ENCODE data around the gene LRRC8A. TPM values are rescaled to one million over a fixed set of nuclear protein-coding genes. Genes with fewer than 3 reads are reported as not detected.

Gene LRRC8A
- total RNA-seq: 30.5 and 31.8 TPM in 2 replicates

GRCh38 chr9:128881884-128882676 lies at the start of gene LRRC8A, which contains the start of gene KYAT1:
TSS of gene LRRC8A (plus strand) at chr9:128882133. CDS start at chr9:128907165, 25,032 bp downstream.
TSS of gene KYAT1 (minus strand) at chr9:128881950. CDS start at chr9:128845405, 36,545 bp downstream.

GRCh38 chr9:128920381-128921058 lies 38.6 kb downstream of the LRRC8A start, which contains the start of gene PHYHD1:
TSS of gene PHYHD1 (plus strand) at chr9:128920982. CDS start at chr9:128922324, 1,342 bp downstream.

GRCh38 chr9:128947527-128948301 lies 65.8 kb downstream of the LRRC8A start, which contains the start of the genes DOLK and NUP188:
TSS of gene DOLK (minus strand) at chr9:128947603. CDS start at chr9:128947303, 300 bp downstream.
TSS of gene NUP188 (plus strand) at chr9:128947699. CDS start at chr9:128947720, 21 bp downstream.

Other genes starting within 250 kb of the LRRC8A start
- gene DYNC2I2, start 225.3 kb upstream of the LRRC8A start, total RNA-seq: 16.5 and 18.5 TPM in 2 replicates
- gene SET, start 192.9 kb upstream of the LRRC8A start, total RNA-seq: 144 and 181 TPM in 2 replicates
- gene PKN3, start 179.6 kb upstream of the LRRC8A start, total RNA-seq: 1.2 and 1.3 TPM in 2 replicates
- 27.4 and 36.9 TPM in 2 replicates for gene ZDHHC12, start 158.0 kb upstream of the LRRC8A start, total RNA-seq
- 34.2 and 40.6 TPM in 2 replicates for gene ZER1, start 110.2 kb upstream of the LRRC8A start, total RNA-seq
- 12.9 and 18.2 TPM in 2 replicates for gene TBC1D13, start 94.9 kb upstream of the LRRC8A start, total RNA-seq
- gene ENDOG, start 63.6 kb upstream of the LRRC8A start, total RNA-seq: 11.2 and 19.1 TPM in 2 replicates
- 9.2 and 17.9 TPM in 2 replicates for gene SPOUT1, start 52.3 kb upstream of the LRRC8A start, total RNA-seq
- 2.6 and 3.2 TPM in 2 replicates for gene KYAT1, start 183 bp upstream of the LRRC8A start, total RNA-seq
- gene PHYHD1, start 38.8 kb downstream of the LRRC8A start, total RNA-seq: 33.5 and 39.1 TPM in 2 replicates
- 20.7 and 21.4 TPM in 2 replicates for gene DOLK, start 65.5 kb downstream of the LRRC8A start, total RNA-seq
- gene NUP188, start 65.6 kb downstream of the LRRC8A start, total RNA-seq: 32.4 and 53.9 TPM in 2 replicates
- 15.3 and 16.7 TPM in 2 replicates for gene SH3GLB2, start 146.2 kb downstream of the LRRC8A start, total RNA-seq
- 14.8 and 23.4 TPM in 2 replicates for gene MIGA2, start 154.5 kb downstream of the LRRC8A start, total RNA-seq
- gene DOLPP1, start 199.0 kb downstream of the LRRC8A start, total RNA-seq: 8.5 and 10.0 TPM in 2 replicates
- gene CRAT, start 228.7 kb downstream of the LRRC8A start, total RNA-seq: 61.3 and 63.0 TPM in 2 replicates
- 59.8 and 61.5 TPM in 2 replicates for gene PTPA, start 229.3 kb downstream of the LRRC8A start, total RNA-seq